Prostate gland (tissue), 2 donors: ENCODE measurements around the gene KRT27.

Experiments
- CTCF ChIP-seq, 4 experiments: fragments of 200-600 bp in 2 of 4; fragments of 450-650 bp in 2 of 4; sonication (generic) in 2 of 4; IDR thresholded peaks; 1 replicate in 3 of 4; 2 replicates in 1 of 4; pipeline ENCODE4 v1.5.1; 2016 to 2019; ENCODE audit warnings: antibody characterized with exemption in 4 of 4, mild to moderate bottlenecking in 2 of 4, moderate library complexity in 2 of 4
- POLR2A ChIP-seq: fragments of 450-650 bp; IDR thresholded peaks from one replicate; pipeline ENCODE4 v1.6.1; 2016; ENCODE audit warnings: antibody characterized with exemption, mild to moderate bottlenecking

- TF ChIP-seq POLR2A: no peak
- TF ChIP-seq CTCF (IDR thresholded peaks at IDR 0.05): no peak
Measured at GRCh38 chr17:40765657-40766056, 16.7 kb downstream of the KRT27 start.
